ENCODE data around the gene GBP3. TPM values are rescaled to one million over a fixed set of nuclear protein-coding genes. Genes with fewer than 3 reads are reported as not detected.
"Not testable (repeated sequence)": the region's sequence is repeated elsewhere in the genome, so short reads cannot be mapped to it uniquely, and the experiment has no call there.

The GBP3 gene
- total and polyA plus RNA-seq, 2 experiments from 2014 or later = 0.13 TPM; not detected in 1

GRCh38 chr1:89034004-89034403 lies 11.3 kb upstream of the GBP3 start:
- ATAC-seq; H3K27ac Mint-ChIP-seq; H3K4me2 ChIP-seq; H3K4me3 ChIP-seq; H3K79me2 ChIP-seq (replicated peaks; ENCODE audit: insufficient read depth); H3K36me3 ChIP-seq (ENCODE audit: insufficient read depth); H3K27me3 Mint-ChIP-seq (ENCODE audit: insufficient read depth, low read depth, poor library complexity); H4K20me1 ChIP-seq (replicated peaks; ENCODE audit: insufficient read depth); H3K9me2 ChIP-seq (ENCODE audit: insufficient read depth); H3K27ac ChIP-seq (ENCODE audit: low read depth); H3K4me1 Mint-ChIP-seq; H3K4me3 Mint-ChIP-seq; H3F3A ChIP-seq (replicated peaks; ENCODE audit: low read depth); H2AFZ ChIP-seq; DNase-seq (ENCODE audit: low spot score); H3K4me1 ChIP-seq (ENCODE audit: insufficient read depth); H3K36me3 Mint-ChIP-seq (ENCODE audit: low read depth); H3K27me3 ChIP-seq (ENCODE audit: insufficient read depth): not testable (repeated sequence)
- H3K9me3 Mint-ChIP-seq = peaks cover 21% of the 10 kb centered on the region

DNA sequence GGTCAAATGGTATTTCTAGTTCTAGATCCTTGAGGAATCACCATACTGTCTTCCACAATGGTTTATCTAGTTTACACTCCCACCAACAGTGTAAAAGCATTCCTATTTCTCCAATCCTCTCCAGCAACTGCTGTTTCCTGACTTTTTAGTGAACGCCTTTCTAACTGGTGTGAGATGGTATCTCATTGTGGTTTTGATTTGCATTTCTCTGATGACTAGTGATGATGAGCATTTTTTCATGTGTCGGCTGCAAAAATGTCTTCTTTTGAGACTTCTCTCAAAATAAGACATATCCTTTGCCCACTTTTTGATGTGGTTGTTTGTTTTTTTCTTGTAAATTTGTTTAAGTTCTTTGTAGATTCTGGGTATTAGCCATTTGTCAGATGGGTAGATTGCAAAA lies 6.4 kb upstream of the GBP3 start:
- H4K20me1 ChIP-seq (replicated peaks; ENCODE audit: insufficient read depth); H3F3A ChIP-seq (replicated peaks; ENCODE audit: low read depth); ATAC-seq; H3K4me1 ChIP-seq (ENCODE audit: insufficient read depth); H3K4me2 ChIP-seq; DNase-seq (ENCODE audit: low spot score); H3K36me3 Mint-ChIP-seq (ENCODE audit: low read depth); H3K27me3 Mint-ChIP-seq (ENCODE audit: insufficient read depth, low read depth, poor library complexity); H3K4me3 ChIP-seq; H3K36me3 ChIP-seq (ENCODE audit: insufficient read depth); H3K4me1 Mint-ChIP-seq; H3K27ac Mint-ChIP-seq; H3K27ac ChIP-seq (ENCODE audit: low read depth); H3K4me3 Mint-ChIP-seq; H2AFZ ChIP-seq; H3K9me2 ChIP-seq (ENCODE audit: insufficient read depth); H3K79me2 ChIP-seq (replicated peaks; ENCODE audit: insufficient read depth); H3K27me3 ChIP-seq (ENCODE audit: insufficient read depth); H3K9me3 Mint-ChIP-seq: not testable (repeated sequence)

DNA sequence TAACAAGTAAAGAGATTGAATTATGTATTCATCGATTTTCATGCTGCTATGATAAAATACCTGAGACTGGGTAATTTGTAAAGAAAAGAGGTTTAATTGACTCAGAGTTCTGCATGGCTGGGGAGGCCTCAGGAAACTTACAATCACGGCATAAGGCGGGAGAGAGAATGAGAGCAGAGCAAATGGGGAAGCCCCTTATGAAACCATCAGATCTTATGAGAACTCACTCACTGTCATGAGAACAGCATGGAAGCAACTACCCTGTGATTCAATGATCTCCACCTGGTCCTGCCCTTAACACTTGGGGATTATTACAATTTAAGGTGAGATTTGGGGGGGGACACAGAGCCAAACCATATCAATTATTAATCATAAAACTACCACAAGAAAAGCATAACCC lies 3.3 kb upstream of the GBP3 start:
- ATAC-seq (no peak), DNase-seq (ENCODE audit: low spot score) (no peak)
- no peak overlapping the region for H3K4me2 ChIP-seq
- no peaks in the 10 kb centered on the region; the same call in 1 of the 3 replicates for H3K9me3 Mint-ChIP-seq
- no peaks in the 10 kb centered on the region for H3K9me2 ChIP-seq (ENCODE audit: insufficient read depth)
- no peaks in the 10 kb centered on the region; the same call in 1 of the 2 replicates for H3K4me1 ChIP-seq (ENCODE audit: insufficient read depth)
- no peaks in the 10 kb centered on the region for H3F3A ChIP-seq (replicated peaks; ENCODE audit: low read depth)
- H3K4me3 Mint-ChIP-seq = no peak overlapping the region
- no peaks in the 10 kb centered on the region for H3K36me3 Mint-ChIP-seq (ENCODE audit: low read depth)
- H3K79me2 ChIP-seq (replicated peaks; ENCODE audit: insufficient read depth) = no peaks in the 10 kb centered on the region
- peaks cover 5% of the 10 kb centered on the region for H3K27me3 Mint-ChIP-seq (ENCODE audit: insufficient read depth, low read depth, poor library complexity)
- H3K4me3 ChIP-seq = no peak overlapping the region
- no peak overlapping the region for H2AFZ ChIP-seq
- H3K4me1 Mint-ChIP-seq = peaks cover 9% of the 10 kb centered on the region
- no peak overlapping the region for H3K27ac Mint-ChIP-seq
- no peaks in the 10 kb centered on the region for H3K27me3 ChIP-seq (ENCODE audit: insufficient read depth)
- no peaks in the 10 kb centered on the region for H4K20me1 ChIP-seq (replicated peaks; ENCODE audit: insufficient read depth)
- H3K36me3 ChIP-seq (ENCODE audit: insufficient read depth) = no peaks in the 10 kb centered on the region
- H3K27ac ChIP-seq (ENCODE audit: low read depth) = no peak overlapping the region
- TF ChIP-seq, protein P1, sequence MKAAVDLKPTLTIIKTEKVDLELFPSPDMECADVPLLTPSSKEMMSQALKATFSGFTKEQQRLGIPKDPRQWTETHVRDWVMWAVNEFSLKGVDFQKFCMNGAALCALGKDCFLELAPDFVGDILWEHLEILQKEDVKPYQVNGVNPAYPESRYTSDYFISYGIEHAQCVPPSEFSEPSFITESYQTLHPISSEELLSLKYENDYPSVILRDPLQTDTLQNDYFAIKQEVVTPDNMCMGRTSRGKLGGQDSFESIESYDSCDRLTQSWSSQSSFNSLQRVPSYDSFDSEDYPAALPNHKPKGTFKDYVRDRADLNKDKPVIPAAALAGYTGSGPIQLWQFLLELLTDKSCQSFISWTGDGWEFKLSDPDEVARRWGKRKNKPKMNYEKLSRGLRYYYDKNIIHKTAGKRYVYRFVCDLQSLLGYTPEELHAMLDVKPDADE (IDR thresholded peaks at IDR 0.05) = no peak
- TF ChIP-seq, protein P2, sequence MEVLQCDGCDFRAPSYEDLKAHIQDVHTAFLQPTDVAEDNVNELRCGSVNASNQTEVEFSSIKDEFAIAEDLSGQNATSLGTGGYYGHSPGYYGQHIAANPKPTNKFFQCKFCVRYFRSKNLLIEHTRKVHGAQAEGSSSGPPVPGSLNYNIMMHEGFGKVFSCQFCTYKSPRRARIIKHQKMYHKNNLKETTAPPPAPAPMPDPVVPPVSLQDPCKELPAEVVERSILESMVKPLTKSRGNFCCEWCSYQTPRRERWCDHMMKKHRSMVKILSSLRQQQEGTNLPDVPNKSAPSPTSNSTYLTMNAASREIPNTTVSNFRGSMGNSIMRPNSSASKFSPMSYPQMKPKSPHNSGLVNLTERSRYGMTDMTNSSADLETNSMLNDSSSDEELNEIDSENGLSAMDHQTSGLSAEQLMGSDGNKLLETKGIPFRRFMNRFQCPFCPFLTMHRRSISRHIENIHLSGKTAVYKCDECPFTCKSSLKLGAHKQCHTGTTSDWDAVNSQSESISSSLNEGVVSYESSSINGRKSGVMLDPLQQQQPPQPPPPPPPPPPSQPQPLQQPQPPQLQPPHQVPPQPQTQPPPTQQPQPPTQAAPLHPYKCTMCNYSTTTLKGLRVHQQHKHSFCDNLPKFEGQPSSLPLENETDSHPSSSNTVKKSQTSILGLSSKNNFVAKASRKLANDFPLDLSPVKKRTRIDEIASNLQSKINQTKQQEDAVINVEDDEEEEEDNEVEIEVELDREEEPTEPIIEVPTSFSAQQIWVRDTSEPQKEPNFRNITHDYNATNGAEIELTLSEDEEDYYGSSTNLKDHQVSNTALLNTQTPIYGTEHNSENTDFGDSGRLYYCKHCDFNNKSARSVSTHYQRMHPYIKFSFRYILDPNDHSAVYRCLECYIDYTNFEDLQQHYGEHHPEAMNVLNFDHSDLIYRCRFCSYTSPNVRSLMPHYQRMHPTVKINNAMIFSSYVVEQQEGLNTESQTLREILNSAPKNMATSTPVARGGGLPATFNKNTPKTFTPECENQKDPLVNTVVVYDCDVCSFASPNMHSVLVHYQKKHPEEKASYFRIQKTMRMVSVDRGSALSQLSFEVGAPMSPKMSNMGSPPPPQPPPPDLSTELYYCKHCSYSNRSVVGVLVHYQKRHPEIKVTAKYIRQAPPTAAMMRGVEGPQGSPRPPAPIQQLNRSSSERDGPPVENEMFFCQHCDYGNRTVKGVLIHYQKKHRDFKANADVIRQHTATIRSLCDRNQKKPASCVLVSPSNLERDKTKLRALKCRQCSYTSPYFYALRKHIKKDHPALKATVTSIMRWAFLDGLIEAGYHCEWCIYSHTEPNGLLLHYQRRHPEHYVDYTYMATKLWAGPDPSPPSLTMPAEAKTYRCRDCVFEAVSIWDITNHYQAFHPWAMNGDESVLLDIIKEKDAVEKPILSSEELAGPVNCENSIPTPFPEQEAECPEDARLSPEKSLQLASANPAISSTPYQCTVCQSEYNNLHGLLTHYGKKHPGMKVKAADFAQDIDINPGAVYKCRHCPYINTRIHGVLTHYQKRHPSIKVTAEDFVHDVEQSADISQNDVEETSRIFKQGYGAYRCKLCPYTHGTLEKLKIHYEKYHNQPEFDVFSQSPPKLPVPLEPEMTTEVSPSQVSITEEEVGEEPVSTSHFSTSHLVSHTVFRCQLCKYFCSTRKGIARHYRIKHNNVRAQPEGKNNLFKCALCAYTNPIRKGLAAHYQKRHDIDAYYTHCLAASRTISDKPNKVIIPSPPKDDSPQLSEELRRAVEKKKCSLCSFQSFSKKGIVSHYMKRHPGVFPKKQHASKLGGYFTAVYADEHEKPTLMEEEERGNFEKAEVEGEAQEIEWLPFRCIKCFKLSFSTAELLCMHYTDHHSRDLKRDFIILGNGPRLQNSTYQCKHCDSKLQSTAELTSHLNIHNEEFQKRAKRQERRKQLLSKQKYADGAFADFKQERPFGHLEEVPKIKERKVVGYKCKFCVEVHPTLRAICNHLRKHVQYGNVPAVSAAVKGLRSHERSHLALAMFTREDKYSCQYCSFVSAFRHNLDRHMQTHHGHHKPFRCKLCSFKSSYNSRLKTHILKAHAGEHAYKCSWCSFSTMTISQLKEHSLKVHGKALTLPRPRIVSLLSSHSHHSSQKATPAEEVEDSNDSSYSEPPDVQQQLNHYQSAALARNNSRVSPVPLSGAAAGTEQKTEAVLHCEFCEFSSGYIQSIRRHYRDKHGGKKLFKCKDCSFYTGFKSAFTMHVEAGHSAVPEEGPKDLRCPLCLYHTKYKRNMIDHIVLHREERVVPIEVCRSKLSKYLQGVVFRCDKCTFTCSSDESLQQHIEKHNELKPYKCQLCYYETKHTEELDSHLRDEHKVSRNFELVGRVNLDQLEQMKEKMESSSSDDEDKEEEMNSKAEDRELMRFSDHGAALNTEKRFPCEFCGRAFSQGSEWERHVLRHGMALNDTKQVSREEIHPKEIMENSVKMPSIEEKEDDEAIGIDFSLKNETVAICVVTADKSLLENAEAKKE (CRISPR knock-in tag; IDR thresholded peaks at IDR 0.05) = no peak
- TF ChIP-seq NANOG (IDR thresholded peaks at IDR 0.05; ENCODE audit: borderline replicate concordance) (no peak), STAT1 (IDR thresholded peaks at IDR 0.05; ENCODE audit: unreplicated experiment) (no peak), ZNF331 (CRISPR knock-in tag; IDR thresholded peaks at IDR 0.05; ENCODE audit: low read depth) (no peak), ZNF114 (CRISPR knock-in tag; IDR thresholded peaks at IDR 0.05) (no peak), EZH2phosphoT487 (IDR thresholded peaks at IDR 0.05; ENCODE audit: unreplicated experiment) (no peak), CREB1 (CRISPR knock-in tag; IDR thresholded peaks at IDR 0.05; ENCODE audit: low read depth) (no peak), POLR2AphosphoS5 (IDR thresholded peaks at IDR 0.05; ENCODE audit: low read depth) (no peak)
